Measurements from ENCODE around the gene RNASEL. TPM values are rescaled to one million over a fixed set of nuclear protein-coding genes. Genes with fewer than 3 reads are reported as not detected.

The RNASEL gene, protein sequence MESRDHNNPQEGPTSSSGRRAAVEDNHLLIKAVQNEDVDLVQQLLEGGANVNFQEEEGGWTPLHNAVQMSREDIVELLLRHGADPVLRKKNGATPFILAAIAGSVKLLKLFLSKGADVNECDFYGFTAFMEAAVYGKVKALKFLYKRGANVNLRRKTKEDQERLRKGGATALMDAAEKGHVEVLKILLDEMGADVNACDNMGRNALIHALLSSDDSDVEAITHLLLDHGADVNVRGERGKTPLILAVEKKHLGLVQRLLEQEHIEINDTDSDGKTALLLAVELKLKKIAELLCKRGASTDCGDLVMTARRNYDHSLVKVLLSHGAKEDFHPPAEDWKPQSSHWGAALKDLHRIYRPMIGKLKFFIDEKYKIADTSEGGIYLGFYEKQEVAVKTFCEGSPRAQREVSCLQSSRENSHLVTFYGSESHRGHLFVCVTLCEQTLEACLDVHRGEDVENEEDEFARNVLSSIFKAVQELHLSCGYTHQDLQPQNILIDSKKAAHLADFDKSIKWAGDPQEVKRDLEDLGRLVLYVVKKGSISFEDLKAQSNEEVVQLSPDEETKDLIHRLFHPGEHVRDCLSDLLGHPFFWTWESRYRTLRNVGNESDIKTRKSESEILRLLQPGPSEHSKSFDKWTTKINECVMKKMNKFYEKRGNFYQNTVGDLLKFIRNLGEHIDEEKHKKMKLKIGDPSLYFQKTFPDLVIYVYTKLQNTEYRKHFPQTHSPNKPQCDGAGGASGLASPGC
- total RNA-seq, result 1 to 10 TPM; 3.5 to 3.7 TPM
- 15.1 TPM for polyA plus RNA-seq (2013, experiment 1 of 2)
- polyA plus RNA-seq (2013, experiment 2 of 2), result 15.7 TPM
- 4.5 to 102 (median 34.7) reads per million in 172 experiments for total RNA-seq

- Mint-ChIP-seq H3K36me3 (ENCODE audit: low read depth) (peaks cover 57% of the 10 kb centered on the region), H3K4me3 (peak within 1 kb of the TSS; percentile 95), H3K27me3 (no peaks in the 10 kb centered on the region), H3K4me1 (ENCODE audit: low read depth) (peaks cover 52% of the 10 kb centered on the region), H3K9me3 (peaks cover 2% of the 10 kb centered on the region), H3K27ac (peak within 1 kb of the TSS; percentile 99)
- H3K9me3 ChIP-seq (ENCODE audit: control insufficient read depth in 1 of 2, insufficient read depth in 1 of 2, low read length in 2 of 2), result no peaks in the 10 kb centered on the region
- peak; percentile 85 for ATAC-seq (ENCODE audit: poor library complexity)
- H3K4me3 ChIP-seq (ENCODE audit: low read length), result peak within 1 kb of the TSS; percentile 83
- H3K36me3 ChIP-seq (ENCODE audit: insufficient read depth, low read length), result peaks cover 17% of the 10 kb centered on the region
- no peaks in the 10 kb centered on the region for H3K27me3 ChIP-seq (ENCODE audit: control insufficient read depth in 1 of 2, insufficient read depth in 2 of 2, low read length in 2 of 2)
- intact Hi-C loops (cut with DNase I, micrococcal nuclease), result loop anchor here (5.0 to 10.0 kb wide), 2 partner anchors 249 to 1954 kb away; partner anchors contain the start of genes DHX9 (in 1 of the 2) and XPR1 (in 1 of the 2)
- CTCF ChIA-PET, result interaction anchor here (1.0 to 2.8 kb wide), 5 partner anchors 12 to 204 kb away, joined by 3 to 13 read pairs (median 9); no protein-coding TSS in a partner anchor
- TF ChIP-seq CTCF (IDR thresholded peaks at IDR 0.05), result no peak
- POLR2A ChIA-PET, result interaction anchor here (0.8 to 3.6 kb wide), 16 partner anchors 9 to 559 kb away, joined by 3 to 38 read pairs (median 4); partner anchors contain the start of genes DHX9, NPL and RGS16
- peak within 1 kb of the TSS; percentile 89 to 97 for H3K27ac ChIP-seq (ENCODE audit: low read depth in 1 of 2, low read length in 2 of 2)
- H3K4me1 ChIP-seq (ENCODE audit: insufficient read depth, low read length), result peaks cover 29% of the 10 kb centered on the region
- peak; percentile 28 to 85 (median 54) for DNase-seq
These were observed at the start of gene RNASEL for GRCh38 chr1:182588500-182589396. Gene RNASEL, minus strand, starts transcription at chr1:182589256. Its CDS starts 2,450 bp downstream, at chr1:182586806.

DNA sequence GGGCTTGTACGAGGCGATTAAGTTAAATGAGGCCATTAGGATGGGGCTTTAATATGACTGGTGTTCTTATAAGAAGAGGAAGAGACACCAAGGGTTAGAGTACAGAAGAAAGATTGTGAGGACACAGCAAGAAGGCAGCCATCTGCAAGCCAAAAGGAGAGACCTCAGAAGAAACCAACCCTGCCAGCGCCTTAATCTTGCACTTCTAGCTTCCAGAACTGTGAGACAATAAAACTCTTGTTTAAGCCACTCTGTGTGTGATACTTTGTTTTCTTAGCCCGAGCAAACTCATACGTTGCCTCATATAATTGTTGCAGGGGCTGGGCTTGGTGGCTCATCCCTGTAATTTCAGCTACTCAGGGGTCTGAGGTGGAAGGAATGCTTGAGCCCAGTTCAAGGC lies 48.7 kb upstream of the RNASEL start:
- CTCF ChIA-PET, result no interaction called here

More for the DNA sequence above, 48.7 kb upstream of the RNASEL start:
- no peak for TF ChIP-seq CTCF (IDR thresholded peaks at IDR 0.05)
- Mint-ChIP-seq H3K27ac (no peak overlapping the region), H3K4me3 (no peak overlapping the region), H3K4me1 (ENCODE audit: low read depth) (peaks cover 4% of the 10 kb centered on the region), H3K36me3 (ENCODE audit: low read depth) (no peaks in the 10 kb centered on the region), H3K9me3 (no peaks in the 10 kb centered on the region), H3K27me3 (no peaks in the 10 kb centered on the region)
- Histone ChIP-seq H3K9me3 (ENCODE audit: control insufficient read depth in 1 of 2, insufficient read depth in 1 of 2, low read length in 2 of 2) (no peaks in the 10 kb centered on the region), H3K36me3 (ENCODE audit: insufficient read depth, low read length) (no peaks in the 10 kb centered on the region), H3K27me3 (ENCODE audit: control insufficient read depth in 1 of 2, insufficient read depth in 2 of 2, low read length in 2 of 2) (no peaks in the 10 kb centered on the region), H3K4me3 (ENCODE audit: low read length) (no peak overlapping the region), H3K27ac (ENCODE audit: low read depth in 1 of 2, low read length in 2 of 2) (no peak overlapping the region), H3K4me1 (ENCODE audit: insufficient read depth, low read length) (no peaks in the 10 kb centered on the region)
- intact Hi-C loops (cut with DNase I, micrococcal nuclease), result no loop called here
- DNase-seq (no peak), ATAC-seq (ENCODE audit: poor library complexity) (no peak)
- POLR2A ChIA-PET, result no interaction called here

Data from CD4-positive, alpha-beta T cell (primary cell).